HG03196 (cell line): ENCODE measurements around the gene BAIAP2L2.

Source experiments
- ATAC-seq: cut with Tn5 transposase; IDR thresholded peaks from one replicate; pipeline ENCODE4 v1.9.1; 2021; ENCODE audit not compliant: unreplicated experiment

The BAIAP2L2 gene

DNA sequence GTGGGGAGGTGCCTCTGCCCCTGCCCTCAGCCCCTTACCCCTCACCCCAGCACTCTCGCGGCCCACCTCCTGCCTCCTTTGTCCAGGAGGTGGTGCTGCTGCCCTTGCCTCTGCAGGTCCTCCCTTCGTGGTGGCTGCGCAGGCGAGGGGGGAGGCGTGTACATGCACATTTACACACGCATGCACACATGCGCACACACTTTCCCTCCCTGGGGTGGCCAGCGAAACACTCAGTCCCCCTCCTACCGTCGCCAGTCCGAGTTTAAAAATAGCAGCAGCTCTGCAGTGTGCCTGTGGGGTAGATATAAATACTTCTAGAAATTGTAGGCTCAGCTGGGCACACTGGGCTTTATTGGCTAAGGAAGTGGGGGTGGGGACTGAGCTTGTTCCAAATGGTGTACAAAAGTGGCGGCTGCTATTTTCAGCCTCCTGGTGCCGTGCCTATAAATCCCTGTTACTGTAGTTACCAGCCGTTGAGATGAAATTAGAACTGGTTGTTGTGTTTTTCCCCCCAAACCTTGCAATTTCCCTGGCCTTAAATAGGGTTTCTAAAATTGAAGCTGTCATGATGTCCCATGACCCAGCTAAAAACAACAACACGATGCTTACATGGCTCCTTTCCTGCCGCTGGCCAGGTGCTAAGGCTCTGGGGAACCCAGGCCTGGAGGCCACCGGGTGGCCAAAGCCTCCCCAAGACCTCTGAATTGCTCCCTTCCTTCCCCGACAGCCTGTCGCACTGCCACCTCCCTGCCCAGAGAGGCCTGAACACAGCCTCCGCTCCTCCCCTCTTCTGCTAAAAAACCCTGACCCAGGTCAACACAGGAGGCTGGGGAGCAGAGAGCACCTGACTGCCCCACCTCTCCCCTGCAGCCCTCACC is 40.9 kb downstream of the BAIAP2L2 start:
- ATAC-seq = no peak

DNA sequence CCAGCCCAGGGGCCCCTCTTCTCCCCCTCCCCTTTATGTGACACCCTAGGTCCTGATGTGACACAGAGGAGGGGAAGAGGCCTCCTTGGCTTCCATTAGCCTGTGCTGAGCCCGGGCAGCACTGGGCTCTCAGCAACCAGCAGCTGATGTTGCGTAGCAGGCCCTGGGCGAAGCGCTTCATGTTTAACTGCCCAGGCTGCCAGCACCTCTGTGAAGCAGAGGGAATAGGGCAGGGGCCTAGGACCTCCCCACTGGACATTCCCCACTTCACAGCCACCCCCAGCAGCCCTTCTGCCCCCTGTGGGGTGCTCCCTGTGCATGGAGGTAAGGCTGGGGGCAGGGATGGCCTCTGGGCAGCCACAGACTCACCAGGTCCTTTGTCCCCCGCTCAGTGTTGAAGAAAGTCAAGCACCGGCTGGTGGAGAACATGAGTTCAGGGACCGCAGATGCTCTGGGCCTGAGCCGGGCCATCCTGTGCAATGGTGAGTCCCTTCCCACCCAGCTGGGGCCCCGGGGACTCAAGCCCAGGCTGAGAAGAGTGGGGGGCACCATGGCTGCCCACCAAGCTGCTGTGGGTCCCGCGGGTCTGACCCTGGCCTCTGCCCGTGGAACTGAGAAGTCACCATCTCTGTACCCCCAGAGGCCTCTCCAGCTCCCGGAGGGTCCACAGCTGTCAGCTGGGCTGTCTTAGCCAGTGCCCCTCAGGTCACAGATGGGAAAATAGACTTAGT is 41.7 kb downstream of the BAIAP2L2 start:
- no peak for ATAC-seq

DNA sequence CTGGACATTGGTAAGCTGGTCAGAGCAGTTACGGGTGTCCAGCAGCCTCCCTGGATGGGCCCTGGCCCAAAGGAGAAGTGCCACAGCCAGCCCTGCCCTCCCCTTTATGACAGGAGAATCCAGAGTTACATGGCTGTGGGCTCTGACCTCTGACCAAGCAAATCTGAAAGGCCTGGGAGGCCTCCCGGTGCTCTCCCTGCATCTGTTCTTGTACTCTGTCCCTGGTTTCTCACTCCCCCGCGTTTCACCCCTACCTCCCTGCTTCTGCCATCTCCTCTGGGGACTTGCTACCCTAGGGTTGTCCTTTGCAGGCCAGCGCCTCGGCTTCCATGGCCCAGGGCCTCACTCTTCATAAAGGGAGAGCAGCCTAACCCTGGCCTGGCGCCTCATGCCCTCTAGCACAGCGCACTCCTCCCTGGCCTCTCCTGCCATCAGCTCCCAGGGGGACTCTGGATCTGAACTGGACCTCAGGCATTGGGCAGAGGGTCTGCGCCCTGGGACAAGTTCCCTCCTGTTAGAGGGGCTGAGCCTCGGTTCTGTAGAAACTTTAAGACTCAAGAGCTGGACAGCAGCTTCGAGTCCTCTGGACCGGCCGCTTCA is 42.6 kb downstream of the BAIAP2L2 start:
- no peak for ATAC-seq

DNA sequence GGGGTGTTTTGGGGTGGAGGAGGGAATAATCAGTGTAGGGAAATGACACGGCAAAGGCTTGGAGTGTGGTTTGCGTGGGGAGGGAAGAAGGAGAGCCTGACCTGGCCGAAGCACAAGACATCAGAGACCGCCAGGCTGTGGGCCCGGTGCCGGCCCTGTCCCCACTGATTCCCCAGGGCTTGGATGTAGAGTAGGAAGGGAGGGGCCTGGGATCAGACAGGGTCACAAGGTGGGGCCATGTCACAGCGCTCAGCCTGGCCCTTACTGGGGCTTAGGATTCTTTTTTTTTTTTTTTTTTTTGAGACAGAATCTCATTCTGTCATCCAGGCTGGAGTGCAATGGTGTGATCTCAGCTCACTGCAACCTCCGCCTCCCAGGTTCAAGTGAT is 43.5 kb downstream of the BAIAP2L2 start:
- ATAC-seq = no peak

DNA sequence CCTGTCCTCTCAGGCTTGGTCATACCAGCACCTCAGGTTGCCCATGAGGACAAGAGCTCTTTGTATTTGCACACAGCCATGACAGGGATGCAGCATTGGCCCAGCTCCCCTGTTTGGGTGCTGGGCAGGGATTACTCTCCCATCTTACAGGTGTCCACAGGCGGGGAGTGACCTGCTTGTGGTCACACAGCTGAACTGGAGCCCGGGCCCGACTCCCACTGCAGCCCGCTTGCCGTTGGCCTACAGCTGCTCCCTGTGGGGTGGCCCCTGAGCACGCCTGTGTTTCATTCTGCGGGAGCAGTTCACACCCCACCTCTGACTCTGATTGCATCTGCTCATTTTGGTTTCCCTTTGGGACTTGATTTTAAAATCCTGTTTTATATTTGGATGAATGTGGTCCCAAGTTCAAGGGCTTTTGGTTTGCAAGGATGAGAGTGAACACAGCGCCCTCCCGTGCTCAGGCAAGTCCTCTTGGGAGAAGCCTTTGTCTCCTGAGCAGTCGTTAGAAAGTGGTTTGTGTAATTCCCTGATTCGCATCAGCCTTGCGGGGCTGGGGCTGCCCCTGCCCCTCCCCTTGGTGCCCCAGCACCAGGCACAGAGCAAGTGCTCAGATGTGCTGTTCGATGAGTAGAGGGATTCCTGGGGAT is 44.0 kb downstream of the BAIAP2L2 start:
- no peak for ATAC-seq

DNA sequence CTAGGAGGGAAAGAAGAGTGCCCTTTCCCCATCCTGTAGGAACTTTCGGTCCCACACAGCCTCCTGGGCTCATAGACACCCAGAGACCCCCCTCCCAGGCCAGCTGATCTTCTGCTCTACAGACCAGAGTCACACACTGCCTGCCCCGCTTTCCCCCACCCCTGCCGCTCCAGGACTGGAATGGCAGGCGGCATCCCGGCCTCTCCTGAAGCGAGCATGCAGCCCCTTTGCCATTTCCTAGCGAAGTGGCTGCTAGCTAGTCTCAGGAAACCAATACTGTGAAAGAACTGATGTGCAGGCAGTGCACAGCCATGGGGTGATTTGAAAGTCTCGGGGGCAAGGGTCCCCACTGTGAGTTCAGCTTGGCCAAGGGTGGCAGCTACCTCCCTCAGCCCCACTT is 44.9 kb downstream of the BAIAP2L2 start:
- ATAC-seq = no peak

DNA sequence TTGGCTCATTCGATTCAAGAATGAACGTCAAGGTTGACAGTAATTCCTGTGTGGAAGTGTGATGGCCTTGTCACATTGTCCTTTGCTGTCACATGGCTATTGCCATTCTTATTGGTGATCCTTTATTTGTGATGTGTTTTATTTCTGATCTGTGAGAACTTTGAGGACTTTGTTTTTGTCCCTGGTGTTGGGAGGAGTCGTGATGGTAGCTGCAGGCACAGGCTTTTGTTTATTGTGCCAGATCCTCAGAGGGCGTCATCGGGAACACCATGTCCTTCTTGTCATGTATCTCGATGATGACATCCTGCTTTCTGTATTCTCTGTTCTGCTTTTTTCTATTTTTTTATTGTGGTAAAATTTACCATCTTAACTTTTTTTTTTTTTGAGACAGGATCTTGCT is 47.7 kb downstream of the BAIAP2L2 start:
- no peak for ATAC-seq

DNA sequence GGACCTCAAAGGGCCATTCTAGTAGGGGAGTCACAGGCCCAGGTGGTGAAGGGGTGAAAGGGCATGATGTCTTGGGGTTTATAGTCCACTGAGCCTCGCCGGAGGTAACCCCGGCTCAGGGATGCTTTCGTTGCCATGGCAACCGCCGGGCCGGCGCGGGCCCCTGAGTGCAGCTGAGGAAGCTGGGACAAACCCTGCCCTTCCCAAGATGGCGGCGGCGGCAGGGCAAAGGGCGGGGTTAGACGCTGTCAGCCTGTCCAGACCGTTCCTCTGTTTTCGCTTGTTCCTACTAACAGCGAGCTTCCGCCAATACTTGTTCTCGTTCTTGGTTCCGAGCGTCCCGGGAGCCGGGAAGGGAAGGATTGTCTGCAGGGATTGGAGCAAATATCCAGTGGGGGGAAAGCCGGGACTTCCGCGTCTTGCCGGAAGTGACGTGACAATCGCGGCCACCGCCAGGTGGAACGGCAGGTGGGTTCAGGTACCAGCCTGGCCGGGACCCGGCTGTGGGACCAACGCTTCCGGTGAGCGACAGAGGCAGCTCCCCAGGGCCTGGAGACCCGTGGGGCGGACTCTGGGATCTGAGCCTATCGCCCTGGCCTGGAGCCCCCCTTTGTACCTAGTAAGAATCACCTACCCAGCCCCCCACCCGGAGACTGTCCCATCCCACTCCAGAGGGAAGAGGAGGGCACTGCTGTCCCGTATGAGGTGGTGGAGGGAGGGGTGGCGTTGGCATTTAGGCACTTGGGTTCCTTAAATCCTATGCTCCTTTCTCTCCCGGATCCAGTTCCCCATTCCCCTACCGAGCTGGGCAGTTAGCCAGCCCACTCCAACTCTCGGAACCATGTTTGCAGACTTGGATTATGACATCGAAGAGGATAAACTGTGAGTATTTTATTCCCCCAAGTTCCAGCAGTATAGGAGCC is 53.3 kb downstream of the BAIAP2L2 start, which contains the start of gene PICK1:
Gene PICK1 (plus strand): TSS at position 436 of the 923 bp plus-strand sequence. CDS start 406 bp downstream, at position 842.
- ATAC-seq = no peak

DNA sequence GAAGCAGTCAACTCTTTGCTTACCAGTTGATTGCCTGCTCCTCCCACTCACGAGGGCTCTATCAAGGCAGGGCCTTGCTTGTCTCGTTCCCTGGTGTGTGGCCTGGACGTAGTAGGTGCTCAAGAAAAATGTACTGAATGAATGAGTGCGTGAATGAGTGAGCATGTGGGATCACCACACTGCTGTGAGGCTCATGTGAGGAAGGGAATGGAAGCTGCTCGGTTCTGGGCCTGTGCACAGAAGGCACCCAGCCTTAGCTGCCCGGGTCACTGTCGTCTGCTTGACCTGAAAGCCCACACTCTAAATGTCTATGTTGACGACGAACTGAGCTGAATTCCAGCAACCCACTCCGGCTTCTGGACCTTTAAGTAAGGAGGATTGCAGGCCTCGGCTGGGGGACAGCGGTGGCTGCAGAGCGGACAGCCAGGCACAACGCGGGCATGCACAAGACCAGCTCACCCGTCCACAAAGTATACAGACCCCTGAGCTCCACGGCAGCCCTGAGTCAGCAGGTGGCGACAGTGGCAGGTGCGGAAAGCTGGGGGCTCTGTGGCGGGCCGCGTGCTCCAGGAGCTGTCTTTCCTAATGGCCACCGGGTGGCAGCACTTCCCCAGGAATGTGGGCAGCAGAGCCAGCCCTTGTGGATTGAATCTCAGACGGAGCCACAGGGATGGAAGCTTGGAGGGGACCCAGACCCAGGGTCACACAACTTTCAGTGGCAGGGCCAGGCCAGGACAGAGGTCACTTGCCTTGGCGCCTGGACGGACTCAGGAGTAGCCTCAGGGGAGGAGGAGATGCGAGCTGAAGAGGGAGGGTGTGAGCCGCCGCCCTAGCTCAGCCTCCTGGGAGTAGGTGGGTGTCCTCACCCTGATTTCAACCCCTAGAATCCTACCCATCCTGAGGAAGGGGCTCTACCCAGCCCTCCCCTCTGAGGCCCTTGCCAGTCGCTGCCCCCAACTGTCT is 58.3 kb downstream of the BAIAP2L2 start:
- ATAC-seq = no peak

DNA sequence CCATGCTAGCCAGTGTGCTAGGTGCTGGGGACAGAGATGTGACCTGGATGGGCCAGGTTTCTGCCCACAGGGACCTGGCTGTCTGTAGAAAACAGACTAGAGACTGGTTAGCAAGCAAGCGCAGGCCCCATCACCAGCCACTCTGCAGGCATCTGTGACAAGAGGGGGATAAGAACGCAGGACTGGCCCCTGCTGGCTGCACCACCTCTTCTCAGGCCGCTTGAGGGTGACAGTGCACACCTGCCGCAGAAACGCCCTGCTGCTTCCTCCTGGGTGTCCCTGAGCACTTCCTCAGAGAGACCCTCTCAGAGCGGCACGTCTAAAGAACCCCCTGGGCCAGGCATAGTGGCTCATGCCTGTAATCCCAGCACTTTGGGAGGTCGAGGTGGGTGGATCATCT is 59.2 kb downstream of the BAIAP2L2 start:
- ATAC-seq = no peak

DNA sequence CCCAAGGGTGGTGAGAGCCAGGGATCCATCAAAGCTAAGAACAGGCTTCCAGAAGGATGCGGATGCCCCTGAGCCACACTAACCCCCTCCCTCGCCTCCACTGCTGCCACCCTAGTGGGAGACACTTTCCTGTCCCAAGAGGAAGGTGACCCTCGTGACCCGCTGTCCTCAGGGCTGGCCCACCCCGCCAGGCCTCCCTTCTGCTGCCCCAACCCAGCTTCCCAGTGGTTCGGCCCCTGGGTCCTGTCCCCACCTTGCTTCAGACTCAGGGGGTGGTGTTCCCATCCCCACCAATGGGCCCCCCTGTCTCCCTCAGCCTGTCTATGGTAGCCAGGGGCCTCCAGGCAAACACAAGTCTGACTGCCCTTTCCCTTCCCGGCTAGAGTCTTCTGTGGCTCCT is 59.8 kb downstream of the BAIAP2L2 start:
- no peak for ATAC-seq

DNA sequence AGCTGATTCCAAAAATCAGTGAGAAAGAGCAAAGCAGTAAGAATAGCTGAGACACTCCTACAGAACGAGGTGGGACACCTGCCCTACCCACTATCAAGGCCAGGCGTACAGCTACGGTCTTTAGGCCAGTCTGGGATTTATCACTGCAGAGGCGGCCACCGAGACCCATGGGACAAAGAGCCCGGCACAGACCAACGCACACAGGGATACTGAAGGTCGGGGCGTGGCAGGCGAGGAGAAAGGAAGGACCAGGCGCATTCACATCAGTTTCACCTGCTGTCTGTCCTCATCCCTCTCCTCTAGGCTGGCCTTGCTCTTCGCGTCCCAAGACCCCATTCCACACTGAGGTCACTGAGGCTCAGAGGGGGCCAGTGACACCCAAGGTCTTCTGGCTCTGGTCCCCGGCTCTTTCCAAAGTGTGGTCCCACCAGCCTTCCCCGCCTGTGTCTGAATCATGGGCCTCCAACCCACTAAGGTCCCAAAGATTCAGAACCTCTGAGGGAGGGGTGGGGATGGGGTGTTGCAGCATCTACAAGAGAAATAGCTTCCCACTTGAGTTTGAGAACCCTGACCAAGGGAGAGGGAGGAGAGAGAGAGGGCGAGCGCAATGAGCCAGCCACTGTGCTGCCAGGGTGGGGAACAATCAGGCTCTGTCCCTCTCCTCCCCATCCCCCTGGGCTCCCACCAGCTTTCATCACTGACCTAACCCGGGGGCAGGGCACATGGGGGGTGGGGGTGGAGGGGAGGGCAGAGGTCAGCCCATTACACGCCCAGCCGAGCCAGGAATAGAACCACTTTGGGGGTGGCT is 60.5 kb downstream of the BAIAP2L2 start:
- no peak for ATAC-seq

DNA sequence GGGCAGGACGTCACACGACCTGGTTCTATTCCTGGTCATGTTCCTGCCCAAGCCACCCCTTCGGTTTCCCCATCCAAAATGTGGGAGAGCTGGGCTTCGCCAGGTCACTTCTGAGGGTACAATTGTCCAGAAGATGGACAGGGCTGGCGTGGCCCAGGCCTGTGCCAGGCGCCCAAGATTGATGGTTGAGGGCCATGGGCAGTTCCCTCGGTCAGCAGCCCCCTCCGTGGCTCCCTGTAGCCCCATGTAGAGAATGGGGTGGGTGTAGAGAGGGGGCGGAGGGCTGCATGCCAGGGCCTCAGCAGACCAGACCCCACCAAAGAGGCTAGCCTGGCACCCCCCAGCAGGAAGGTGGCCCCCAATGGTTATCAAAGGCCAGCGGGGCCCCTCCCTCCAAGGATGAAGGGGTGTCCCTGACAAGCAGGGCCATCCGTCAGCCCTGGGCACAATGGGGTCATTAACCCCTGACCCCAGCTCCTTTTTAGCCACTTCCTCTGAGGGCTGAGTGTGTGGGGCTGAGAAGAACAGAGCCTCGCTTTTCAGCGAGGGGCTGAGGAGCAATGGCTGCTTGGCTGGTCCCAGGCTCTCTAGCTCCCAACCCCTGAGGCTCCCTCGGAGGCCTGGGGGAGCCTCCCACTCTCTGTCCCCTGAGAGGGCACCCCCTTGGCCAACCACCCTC is 64.3 kb downstream of the BAIAP2L2 start:
- ATAC-seq = no peak

DNA sequence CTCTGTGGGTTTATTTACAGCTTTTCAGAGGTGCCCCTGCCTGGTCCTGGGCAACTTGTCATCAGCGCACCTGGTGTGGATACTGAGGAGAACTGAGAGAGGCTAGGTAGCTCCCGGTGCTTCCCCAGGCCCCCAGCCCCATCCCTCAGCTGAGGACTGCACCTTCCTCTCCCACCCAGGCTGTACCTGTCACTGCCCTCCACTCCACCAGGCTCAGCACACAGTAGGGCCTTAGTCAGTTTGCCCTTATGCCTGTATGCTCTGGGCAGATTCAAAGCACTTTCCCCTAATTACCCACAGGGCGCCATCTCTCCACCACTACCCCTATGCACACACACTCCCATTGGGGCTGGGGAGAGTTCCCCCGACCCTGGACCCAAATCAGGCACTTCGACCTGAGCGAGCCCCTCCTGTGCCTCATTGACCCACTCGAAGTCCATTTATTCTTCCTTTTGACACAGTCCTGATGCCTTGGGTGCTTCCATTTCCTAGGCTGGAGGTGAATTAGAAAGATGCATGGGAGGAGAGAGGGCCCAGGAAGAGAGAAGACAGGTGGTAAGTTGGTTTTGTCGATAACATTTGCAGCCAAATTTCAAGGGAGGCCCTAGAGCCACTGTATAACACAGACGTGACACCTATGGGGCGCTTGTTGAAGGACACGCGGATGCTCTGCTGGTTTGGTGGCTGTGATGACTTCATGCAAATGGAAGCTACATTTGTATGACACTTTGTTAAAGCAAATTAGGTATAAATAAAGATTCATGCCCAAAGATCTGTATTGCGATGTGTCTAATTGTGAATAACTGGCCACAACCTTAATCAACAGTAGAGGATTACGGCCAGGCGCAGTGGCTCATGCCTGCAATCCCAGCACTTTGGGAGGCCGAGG is 67.1 kb downstream of the BAIAP2L2 start:
- no peak for ATAC-seq

DNA sequence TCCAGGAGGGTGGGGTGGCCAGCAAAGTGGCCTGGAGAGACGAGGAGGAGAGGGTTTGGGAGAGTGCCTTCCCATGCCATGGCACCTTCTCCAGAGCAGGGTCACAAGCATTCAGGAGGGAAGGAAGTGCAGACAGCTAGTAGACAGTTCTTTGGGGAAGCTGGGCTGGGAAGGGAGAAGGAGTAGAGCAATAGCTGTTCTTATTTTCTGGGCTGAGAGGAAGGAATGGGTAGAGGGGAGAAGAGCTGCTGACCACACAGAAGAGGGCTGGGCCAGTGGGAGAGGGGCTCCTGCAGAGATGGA is 68.0 kb downstream of the BAIAP2L2 start:
- ATAC-seq = no peak

DNA sequence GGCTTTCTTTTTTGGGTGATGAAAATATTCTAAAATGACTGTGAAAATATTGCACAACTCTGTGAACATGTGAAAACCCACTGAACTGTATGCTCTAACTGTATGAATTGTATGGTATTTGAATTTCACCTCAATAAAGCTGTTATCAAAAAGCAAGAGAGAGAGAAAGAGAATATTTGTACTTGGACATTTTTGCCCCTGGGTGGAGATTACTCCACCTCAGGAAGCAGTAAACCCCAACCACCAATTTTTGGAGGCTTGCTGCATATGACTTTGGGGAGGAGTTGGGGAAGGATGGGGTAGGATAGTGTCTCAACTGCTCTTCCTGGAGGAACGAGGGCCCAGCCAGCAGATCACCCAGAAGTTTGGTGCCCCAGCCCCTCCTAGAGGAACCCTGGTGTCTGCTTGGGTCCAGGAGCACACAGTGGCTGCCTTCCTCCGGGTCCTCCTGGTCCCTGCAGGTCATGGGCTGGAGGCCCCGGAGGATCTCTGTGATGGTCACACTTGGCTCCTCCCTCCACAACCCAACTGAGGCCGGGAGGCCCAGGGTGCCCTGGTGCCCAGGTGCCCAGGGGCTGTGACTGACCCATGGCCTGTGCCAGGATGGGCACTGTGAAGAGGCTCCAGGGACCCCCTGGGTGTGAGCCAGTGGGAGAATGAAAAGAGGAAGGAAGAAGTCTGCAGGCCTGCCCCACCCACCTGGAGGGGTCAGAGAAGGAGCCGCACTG is 68.6 kb downstream of the BAIAP2L2 start:
- ATAC-seq = no peak
